GM12878 (cell line): ENCODE data around the gene PF4V1. TPM values are rescaled to one million over a fixed set of nuclear protein-coding genes. Genes with fewer than 3 reads are reported as not detected.

ENCODE experiments used
- ATAC-seq: fragments of 200-7000 bp; cut with Tn5 transposase; 3 replicates; pipeline ENCODE4 v1.9.1; 2020; ENCODE audit warnings: mild to moderate bottlenecking, moderate library complexity
- BruUV-seq: library from RNA; stranded (reverse); fragments of 400-500 nt; replicated peaks from 2 replicates; lab custom pipeline; 2021; lab: Mats Ljungman, UMichigan
- CTCF ChIA-PET: fragments of 300-600 bp; sonication (Branson Sonifier 250); formaldehyde crosslinking; extraction: SDS; loops from one replicate; lab custom pipeline; 2021; ENCODE audit warnings: inconsistent platforms; lab: Yijun Ruan, JAX
- POLR2A ChIA-PET: fragments of 350-600 bp; formaldehyde crosslinking; extraction: SDS; loops from one replicate; lab custom pipeline; 2021; ENCODE audit warnings: inconsistent platforms; lab: Charles Lee
- RAD21 ChIA-PET: fragments of 300-600 bp; sonication (Branson Sonifier 250); formaldehyde crosslinking; loops from one replicate; lab custom pipeline; 2023; ENCODE audit warnings: antibody characterized with exemption; ENCODE audit not compliant: unreplicated experiment; lab: Charles Lee
- SMC1A ChIA-PET: fragments of 300-600 bp; sonication (Branson Sonifier 250); formaldehyde crosslinking; loops from one replicate; lab custom pipeline; 2023; ENCODE audit not compliant: unreplicated experiment, uncharacterized antibody; lab: Charles Lee
- DNase-seq: peaks from one replicate; pipeline ENCODE4 v3.0.0-alpha.2; 2011; ENCODE audit warnings: low read depth, low spot score
- FAIRE-seq: peaks from 3 replicates; lab custom pipeline; 2011; peaks lifted over from hg19 to GRCh38; lab: Jason Lieb, UNC
- H2AFZ ChIP-seq: 2 replicates; pipeline ENCODE4 v1.6.0; 2011; ENCODE audit warnings: low read depth, low read length, control low read depth; ENCODE audit not compliant: control insufficient read depth
- H3K27ac ChIP-seq: 2 replicates; pipeline ENCODE4 v1.5.1; 2011; ENCODE audit warnings: control low read depth; ENCODE audit not compliant: control insufficient read depth, insufficient read depth
- H3K27me3 ChIP-seq, 2 experiments: replicated peaks in 1 of 2; 2 replicates each; pipeline versions ENCODE4 v1.6.0 to v1.6.1; 2011; ENCODE audit warnings: low read length in 1 of 2; ENCODE audit not compliant: control insufficient read depth in 2 of 2, insufficient read depth in 2 of 2
- H3K36me3 ChIP-seq, 2 experiments: 2 replicates each; pipeline ENCODE4 v1.5.1; 2011; ENCODE audit warnings: low read length in 1 of 2; ENCODE audit not compliant: control insufficient read depth in 2 of 2, insufficient read depth in 2 of 2
- H3K4me1 ChIP-seq: 2 replicates; pipeline ENCODE4 v1.6.1; 2011; ENCODE audit warnings: mild to moderate bottlenecking, low read length, moderate library complexity, mixed read lengths; ENCODE audit not compliant: control insufficient read depth, insufficient read depth
- H3K4me2 ChIP-seq: 2 replicates; pipeline ENCODE4 v1.6.0; 2011; ENCODE audit warnings: control low read depth; ENCODE audit not compliant: control insufficient read depth, insufficient read depth
- H3K4me3 ChIP-seq: fragments of 200-600 bp; sonication (generic); 2 replicates; pipeline ENCODE4 v1.5.1; 2016
- H3K79me2 ChIP-seq: 2 replicates; pipeline ENCODE4 v1.6.0; 2011; ENCODE audit warnings: low read length; ENCODE audit not compliant: control insufficient read depth, insufficient read depth
- H3K9ac ChIP-seq: 2 replicates; pipeline ENCODE4 v1.8.0; 2011; ENCODE audit warnings: low read length, control low read depth, mixed read lengths; ENCODE audit not compliant: control insufficient read depth, insufficient read depth
- H3K9me3 ChIP-seq: replicated peaks from 3 replicates; pipeline ENCODE4 v1.5.1; 2011; ENCODE audit warnings: mild to moderate bottlenecking, low read length; ENCODE audit not compliant: control insufficient read depth, insufficient read depth
- H4K20me1 ChIP-seq: 2 replicates; pipeline ENCODE4 v1.6.0; 2011; ENCODE audit not compliant: control insufficient read depth, insufficient read depth
- GABPA ChIP-seq: IDR thresholded peaks from 2 replicates; pipeline ENCODE4 v1.6.1; 2014; ENCODE audit warnings: antibody characterized with exemption, low read depth, mild to moderate bottlenecking, inconsistent platforms
- KLF5 ChIP-seq: fragments of 450-650 bp; IDR thresholded peaks from 2 replicates; pipeline ENCODE4 v1.6.1; 2014; ENCODE audit warnings: mild to moderate bottlenecking; ENCODE audit not compliant: partially characterized antibody
- NFYA ChIP-seq: IDR thresholded peaks from 2 replicates; pipeline ENCODE4 v1.6.1; 2011; ENCODE audit warnings: low read depth, mild to moderate bottlenecking, low read length, improper control_type of control experiment, borderline replicate concordance
- PBX3 ChIP-seq: IDR thresholded peaks from 2 replicates; pipeline ENCODE4 v1.6.1; 2011; ENCODE audit warnings: mild to moderate bottlenecking, low read depth, low read length, moderate library complexity; ENCODE audit not compliant: insufficient replicate concordance
- RBBP5 ChIP-seq: fragments of 200-600 bp; sonication (generic); conservative IDR thresholded peaks from 2 replicates; pipeline ENCODE4 v1.6.1; 2016
- SMAD5 ChIP-seq: IDR thresholded peaks from 2 replicates; pipeline ENCODE4 v1.6.1; 2016; ENCODE audit warnings: antibody characterized with exemption, low read depth
- ZNF217 ChIP-seq: fragments of 450-650 bp; IDR thresholded peaks from 2 replicates; pipeline ENCODE4 v1.6.1; 2017; ENCODE audit warnings: antibody characterized with exemption, mild to moderate bottlenecking
- ZNF687 ChIP-seq: fragments of 450-650 bp; IDR thresholded peaks from 2 replicates; pipeline ENCODE4 v1.6.1; 2017; ENCODE audit warnings: mild to moderate bottlenecking, moderate library complexity
- WGBS: methylation state at CpG from one replicate; pipeline ENCODE4 v1.1.6; 2016; ENCODE audit warnings: low lambda C conversion rate; ENCODE audit not compliant: insufficient replicate concordance, insufficient coverage; ENCODE audit errors: missing lambda C conversion rate; 5-methylcytosine and 5-hydroxymethylcytosine counted together
- in situ Hi-C: fragments of 300-500 bp; cut with MboI; formaldehyde crosslinking; loops from 9 replicates; pipeline ENCODE4 v1.14.3; 2018; ENCODE audit warnings: mixed read lengths
- intact Hi-C: fragments of 100-400 bp; cut with micrococcal nuclease; formaldehyde crosslinking; loops from one replicate; pipeline ENCODE4 v1.14.2; 2022; ENCODE audit not compliant: unreplicated experiment
- polyA plus RNA-seq, 11 experiments: library from polyadenylated mRNA; depleted of rRNA in 4 of 11; unstranded in 6 of 11; stranded (reverse) in 5 of 11; fragments of >200 nt; fragmentation: Nextera tagmentation in 4 of 11; fragmentation: Illumina TruSeq in 1 of 11; extraction: Ambion mirVana in 4 of 11; extraction: Trizol in 1 of 11; gene quantifications; 1 replicate in 1 of 11; 2 replicates in 10 of 11; pipeline versions ENCODE4 v1.2.1 to v1.2.3, GENCODE V29; 2011 to 2016; ENCODE audit warnings: inconsistent platforms in 2 of 11, missing spikeins in 2 of 11, low read depth in 1 of 11
- total RNA-seq, 4 experiments: library from RNA; depleted of rRNA in 3 of 4; stranded (reverse); fragments of >200 nt in 3 of 4; fragmentation: Illumina TruSeq in 1 of 4; extraction: Trizol in 1 of 4; gene quantifications; 2 replicates each; pipeline versions ENCODE4 v1.2.1 to v1.2.3, GENCODE V29; 2013 to 2021
- TF ChIP-seq, protein P1 (sequence below): fragments of 450-650 bp; IDR thresholded peaks from 2 replicates; pipeline ENCODE4 v1.6.1; 2017; ENCODE audit warnings: antibody characterized with exemption, mild to moderate bottlenecking, moderate library complexity
- TF ChIP-seq, protein P2 (sequence below): fragments of 150-350 bp; IDR thresholded peaks from 2 replicates; pipeline ENCODE4 v1.6.1; 2016; ENCODE audit warnings: low read depth, low read length
- TF ChIP-seq, protein P3 (sequence below): IDR thresholded peaks from 2 replicates; pipeline ENCODE4 v1.6.1; 2011; ENCODE audit warnings: borderline replicate concordance, low read depth, mild to moderate bottlenecking, moderate library complexity, mixed read lengths, low read length; ENCODE audit not compliant: insufficient read depth; ENCODE audit errors: extremely low read length

The PF4V1 gene
- total and polyA plus RNA-seq, 10 of the 15 experiments (the other 5 are each of a cell fraction or from before 2014, with no cell fraction given) = not detected

- no TSS peak for BruUV-seq
- ChIA-PET POLR2A (no interaction called here), SMC1A (no interaction called here), RAD21 (no interaction called here), CTCF (no interaction called here)
- in situ Hi-C loops = no loop called here
- no peaks in the 10 kb centered on the region for H3K79me2 ChIP-seq
- H3K9me3 ChIP-seq = no peaks in the 10 kb centered on the region
- no peak overlapping the region for H3K4me2 ChIP-seq
- no peak for ATAC-seq
- H3K4me3 ChIP-seq = no peak overlapping the region
- H2AFZ ChIP-seq = no peak overlapping the region
- H3K36me3 ChIP-seq = no peaks in the 10 kb centered on the region
- H3K9ac ChIP-seq = no peak overlapping the region
- no peak for DNase-seq
- H3K27me3 ChIP-seq = peaks cover 0 to 3% of the 10 kb centered on the region in 2 experiments; a peak in 3 of 4 replicates
- no peaks in the 10 kb centered on the region for H4K20me1 ChIP-seq
- no peak overlapping the region for H3K27ac ChIP-seq
- no peaks in the 10 kb centered on the region for H3K4me1 ChIP-seq
- intact Hi-C loops = no loop called here
- WGBS = 44% methylated on average over 1 of the region's 1 CpG
- no peak for FAIRE-seq
- TF ChIP-seq, protein P1, sequence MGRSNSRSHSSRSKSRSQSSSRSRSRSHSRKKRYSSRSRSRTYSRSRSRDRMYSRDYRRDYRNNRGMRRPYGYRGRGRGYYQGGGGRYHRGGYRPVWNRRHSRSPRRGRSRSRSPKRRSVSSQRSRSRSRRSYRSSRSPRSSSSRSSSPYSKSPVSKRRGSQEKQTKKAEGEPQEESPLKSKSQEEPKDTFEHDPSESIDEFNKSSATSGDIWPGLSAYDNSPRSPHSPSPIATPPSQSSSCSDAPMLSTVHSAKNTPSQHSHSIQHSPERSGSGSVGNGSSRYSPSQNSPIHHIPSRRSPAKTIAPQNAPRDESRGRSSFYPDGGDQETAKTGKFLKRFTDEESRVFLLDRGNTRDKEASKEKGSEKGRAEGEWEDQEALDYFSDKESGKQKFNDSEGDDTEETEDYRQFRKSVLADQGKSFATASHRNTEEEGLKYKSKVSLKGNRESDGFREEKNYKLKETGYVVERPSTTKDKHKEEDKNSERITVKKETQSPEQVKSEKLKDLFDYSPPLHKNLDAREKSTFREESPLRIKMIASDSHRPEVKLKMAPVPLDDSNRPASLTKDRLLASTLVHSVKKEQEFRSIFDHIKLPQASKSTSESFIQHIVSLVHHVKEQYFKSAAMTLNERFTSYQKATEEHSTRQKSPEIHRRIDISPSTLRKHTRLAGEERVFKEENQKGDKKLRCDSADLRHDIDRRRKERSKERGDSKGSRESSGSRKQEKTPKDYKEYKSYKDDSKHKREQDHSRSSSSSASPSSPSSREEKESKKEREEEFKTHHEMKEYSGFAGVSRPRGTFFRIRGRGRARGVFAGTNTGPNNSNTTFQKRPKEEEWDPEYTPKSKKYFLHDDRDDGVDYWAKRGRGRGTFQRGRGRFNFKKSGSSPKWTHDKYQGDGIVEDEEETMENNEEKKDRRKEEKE = no peak
- TF ChIP-seq ZNF687 (no peak), SMAD5 (no peak), RBBP5 (no peak), GABPA (no peak), ZNF217 (no peak), NFYA (no peak), PBX3 (no peak), KLF5 (no peak)
- TF ChIP-seq, protein P2, sequence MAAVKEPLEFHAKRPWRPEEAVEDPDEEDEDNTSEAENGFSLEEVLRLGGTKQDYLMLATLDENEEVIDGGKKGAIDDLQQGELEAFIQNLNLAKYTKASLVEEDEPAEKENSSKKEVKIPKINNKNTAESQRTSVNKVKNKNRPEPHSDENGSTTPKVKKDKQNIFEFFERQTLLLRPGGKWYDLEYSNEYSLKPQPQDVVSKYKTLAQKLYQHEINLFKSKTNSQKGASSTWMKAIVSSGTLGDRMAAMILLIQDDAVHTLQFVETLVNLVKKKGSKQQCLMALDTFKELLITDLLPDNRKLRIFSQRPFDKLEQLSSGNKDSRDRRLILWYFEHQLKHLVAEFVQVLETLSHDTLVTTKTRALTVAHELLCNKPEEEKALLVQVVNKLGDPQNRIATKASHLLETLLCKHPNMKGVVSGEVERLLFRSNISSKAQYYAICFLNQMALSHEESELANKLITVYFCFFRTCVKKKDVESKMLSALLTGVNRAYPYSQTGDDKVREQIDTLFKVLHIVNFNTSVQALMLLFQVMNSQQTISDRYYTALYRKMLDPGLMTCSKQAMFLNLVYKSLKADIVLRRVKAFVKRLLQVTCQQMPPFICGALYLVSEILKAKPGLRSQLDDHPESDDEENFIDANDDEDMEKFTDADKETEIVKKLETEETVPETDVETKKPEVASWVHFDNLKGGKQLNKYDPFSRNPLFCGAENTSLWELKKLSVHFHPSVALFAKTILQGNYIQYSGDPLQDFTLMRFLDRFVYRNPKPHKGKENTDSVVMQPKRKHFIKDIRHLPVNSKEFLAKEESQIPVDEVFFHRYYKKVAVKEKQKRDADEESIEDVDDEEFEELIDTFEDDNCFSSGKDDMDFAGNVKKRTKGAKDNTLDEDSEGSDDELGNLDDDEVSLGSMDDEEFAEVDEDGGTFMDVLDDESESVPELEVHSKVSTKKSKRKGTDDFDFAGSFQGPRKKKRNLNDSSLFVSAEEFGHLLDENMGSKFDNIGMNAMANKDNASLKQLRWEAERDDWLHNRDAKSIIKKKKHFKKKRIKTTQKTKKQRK = no peak
- TF ChIP-seq, protein P3, sequence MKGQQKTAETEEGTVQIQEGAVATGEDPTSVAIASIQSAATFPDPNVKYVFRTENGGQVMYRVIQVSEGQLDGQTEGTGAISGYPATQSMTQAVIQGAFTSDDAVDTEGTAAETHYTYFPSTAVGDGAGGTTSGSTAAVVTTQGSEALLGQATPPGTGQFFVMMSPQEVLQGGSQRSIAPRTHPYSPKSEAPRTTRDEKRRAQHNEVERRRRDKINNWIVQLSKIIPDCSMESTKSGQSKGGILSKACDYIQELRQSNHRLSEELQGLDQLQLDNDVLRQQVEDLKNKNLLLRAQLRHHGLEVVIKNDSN = no peak
Observed at GRCh38 chr4:73832651-73833237, 20.4 kb upstream of the PF4V1 start.
